T follicular helper cell (primary cell): Measurements from ENCODE around the gene CLDND2.

ENCODE experiments used
- DNase-seq: peaks from one replicate; pipeline ENCODE4 v3.0.0-alpha.2; 2020; ENCODE audit warnings: low read depth

CLDND2 gene

GRCh38 chr19:51354742-51355148, 14.1 kb downstream of the CLDND2 start:
- no peak for DNase-seq

DNA sequence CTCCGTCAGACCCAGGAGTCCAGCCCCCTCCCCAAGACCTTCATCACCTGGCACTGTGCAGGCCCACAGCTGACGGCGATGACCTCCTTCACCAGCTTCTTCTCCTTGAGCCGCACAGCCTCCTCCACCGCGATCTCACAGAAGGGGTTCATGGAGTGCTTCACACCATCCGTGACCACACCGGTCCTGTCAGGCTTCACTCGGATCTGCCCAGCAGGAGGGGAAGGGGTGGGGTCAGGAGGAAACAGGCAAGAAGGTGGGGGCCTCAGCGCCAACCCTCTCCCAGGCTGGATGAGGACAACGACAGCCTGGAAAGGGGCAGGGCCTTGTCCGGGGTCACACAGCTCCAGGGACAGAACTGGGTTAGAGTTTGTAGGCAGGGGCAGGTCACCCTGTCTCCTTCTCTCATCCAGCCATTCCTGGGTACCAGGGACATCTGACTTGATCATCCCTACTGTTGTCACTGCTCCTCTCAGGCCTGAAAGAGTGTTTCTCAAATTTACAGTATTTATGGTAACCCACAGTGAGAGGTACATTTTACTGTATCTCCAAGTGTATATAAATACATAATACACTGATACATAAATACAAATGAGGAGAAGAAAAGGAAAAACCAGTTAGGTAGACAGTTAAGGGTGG, 14.6 kb downstream of the CLDND2 start:
- no peak for DNase-seq

- no peak for DNase-seq
Observed at GRCh38 chr19:51352783-51353360, 15.9 kb downstream of the CLDND2 start.

GRCh38 chr19:51351266-51351990, 17.4 kb downstream of the CLDND2 start:
- DNase-seq: no peak

DNA sequence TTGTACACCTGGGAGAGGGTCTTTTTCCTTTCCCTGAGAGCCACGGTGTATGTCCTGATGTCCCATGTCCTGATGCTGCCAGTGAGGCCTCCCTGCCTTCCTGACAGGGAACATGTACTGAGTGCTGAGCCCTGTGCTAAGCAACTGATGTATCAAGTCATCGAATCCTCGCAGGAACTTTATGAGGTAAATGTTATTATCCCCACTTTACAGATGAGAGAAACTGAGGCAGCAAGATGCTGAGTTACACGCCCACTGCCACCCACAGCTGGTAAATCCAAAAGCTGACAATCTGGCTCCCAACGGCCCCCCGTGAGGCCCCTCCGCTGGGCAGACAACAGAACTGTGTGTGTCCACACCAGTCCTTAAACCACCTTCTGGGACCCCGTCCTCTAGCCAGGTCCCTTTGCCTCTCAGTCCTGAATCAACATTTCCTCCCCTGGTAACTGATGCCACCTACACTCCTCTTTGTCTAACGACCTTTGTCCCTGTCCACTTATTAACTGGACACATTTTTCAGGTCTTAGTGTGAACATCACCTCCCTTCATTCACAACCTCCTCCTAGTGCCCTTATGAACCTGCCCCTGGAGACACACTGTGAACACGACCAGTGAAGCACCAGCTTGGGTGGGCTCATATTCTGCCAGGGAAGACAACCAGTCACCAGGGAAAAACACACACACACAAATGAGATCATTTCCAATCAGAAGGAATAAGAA, 21.4 kb downstream of the CLDND2 start:
- no peak for DNase-seq

DNA sequence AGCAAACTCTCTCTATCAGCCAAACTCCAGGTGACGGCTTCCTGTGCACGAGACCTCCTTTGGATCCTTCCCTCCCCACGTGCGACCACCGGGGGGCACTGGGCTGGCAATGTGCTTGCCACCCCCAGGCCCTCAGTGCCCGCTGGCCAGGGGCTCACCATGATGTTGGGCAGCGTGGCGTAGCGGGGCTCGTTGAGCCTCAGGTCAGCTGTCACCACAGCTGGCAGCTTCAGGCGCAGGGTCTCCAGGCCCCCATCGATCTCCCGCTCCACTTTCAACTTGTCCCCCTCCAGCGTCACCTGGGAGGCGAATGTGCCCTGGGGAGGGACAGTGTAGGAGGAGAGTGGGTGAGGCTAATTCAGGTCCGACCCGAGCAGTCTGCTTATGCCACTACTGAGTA, 22.1 kb downstream of the CLDND2 start:
- DNase-seq: no peak

DNA sequence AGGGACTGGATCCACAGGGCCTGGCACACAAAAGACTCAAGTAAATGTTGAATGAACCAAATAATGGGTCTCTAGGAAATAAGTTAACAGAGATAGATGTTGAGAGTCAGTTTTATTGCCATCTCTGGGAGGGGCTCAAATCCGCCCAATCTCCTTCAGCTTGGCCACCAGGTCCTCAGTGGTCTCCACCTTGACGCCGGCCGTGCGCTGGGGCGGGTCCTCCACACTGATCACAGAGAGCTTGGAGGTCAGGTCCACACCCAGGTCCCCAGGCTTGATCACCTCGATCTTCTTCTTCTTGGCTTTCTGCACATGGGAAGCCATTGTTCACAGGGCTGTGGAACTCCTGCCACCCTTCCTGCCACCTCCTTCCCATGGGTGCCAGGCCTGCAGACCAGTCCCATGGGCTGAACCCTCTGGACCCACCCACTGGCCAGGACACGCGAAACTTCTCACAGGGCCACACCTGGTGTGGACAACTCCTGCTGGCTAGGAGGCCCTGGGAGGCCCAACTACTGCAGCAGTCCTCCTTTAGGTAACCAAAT, 23.7 kb downstream of the CLDND2 start:
- DNase-seq: no peak

GRCh38 chr19:51342631-51343569, 25.9 kb downstream of the CLDND2 start:
- DNase-seq: no peak

- DNase-seq: no peak
Observed at GRCh38 chr19:51341976-51342580, 26.7 kb downstream of the CLDND2 start, which contains the start of gene VSIG10L. Gene VSIG10L, minus strand, starts transcription at chr19:51342139. Its CDS starts 15 bp downstream, at chr19:51342124.

- DNase-seq: no peak
Observed at GRCh38 chr19:51341066-51341465, 27.7 kb downstream of the CLDND2 start.

DNA sequence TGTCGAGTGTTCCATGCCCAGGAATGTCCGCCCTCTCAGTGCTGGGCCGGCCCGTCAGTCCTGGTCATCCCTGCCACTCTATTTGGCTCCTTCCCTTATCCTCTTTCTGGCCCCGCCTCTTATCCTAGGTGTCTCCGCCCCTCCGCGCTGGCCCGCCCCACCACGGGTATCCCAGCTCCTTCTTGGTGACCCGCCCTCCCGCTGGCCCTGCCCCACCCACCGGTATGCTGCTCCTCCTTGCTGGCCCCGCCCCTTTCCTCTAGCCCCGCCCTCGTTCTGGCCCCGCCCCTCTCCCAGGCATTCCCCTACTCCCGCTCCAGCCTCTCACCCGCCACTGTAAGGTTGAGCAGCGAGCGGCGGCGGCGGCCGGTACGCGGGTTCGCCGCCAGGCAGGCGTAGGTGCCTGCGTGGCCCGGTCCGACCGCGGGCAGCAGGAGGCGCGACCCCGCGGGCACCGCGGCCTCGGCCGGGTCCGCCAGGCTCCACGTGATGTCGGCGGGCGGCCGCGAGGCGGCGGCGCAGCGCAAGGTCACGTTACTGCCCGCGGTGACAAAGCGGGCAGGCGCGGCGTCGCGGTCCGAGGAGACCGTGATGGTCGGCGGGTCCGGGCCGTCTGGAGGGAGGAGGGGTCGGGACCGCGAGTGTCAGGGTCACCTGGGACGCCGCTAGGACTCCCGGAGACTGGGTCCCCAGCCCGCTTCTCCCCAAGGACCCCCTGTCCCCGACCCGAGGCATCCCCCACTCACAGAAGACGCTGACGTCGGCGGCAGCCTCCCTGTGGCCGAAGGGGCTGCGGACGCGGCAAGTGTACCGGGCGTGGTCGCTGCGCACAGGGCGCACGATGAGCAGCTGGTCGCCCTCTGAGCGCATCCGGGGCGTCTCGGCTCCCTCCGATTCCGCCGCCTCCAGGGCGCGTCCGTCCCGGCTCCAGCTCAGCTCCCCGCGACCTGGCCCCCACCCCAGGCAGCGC, 28.8 kb downstream of the CLDND2 start:
- peak; percentile 80 for DNase-seq

GRCh38 chr19:51339313-51339686, 29.5 kb downstream of the CLDND2 start:
- DNase-seq: no peak

GRCh38 chr19:51338563-51339312, 30.1 kb downstream of the CLDND2 start:
- peak; percentile 74 for DNase-seq

DNA sequence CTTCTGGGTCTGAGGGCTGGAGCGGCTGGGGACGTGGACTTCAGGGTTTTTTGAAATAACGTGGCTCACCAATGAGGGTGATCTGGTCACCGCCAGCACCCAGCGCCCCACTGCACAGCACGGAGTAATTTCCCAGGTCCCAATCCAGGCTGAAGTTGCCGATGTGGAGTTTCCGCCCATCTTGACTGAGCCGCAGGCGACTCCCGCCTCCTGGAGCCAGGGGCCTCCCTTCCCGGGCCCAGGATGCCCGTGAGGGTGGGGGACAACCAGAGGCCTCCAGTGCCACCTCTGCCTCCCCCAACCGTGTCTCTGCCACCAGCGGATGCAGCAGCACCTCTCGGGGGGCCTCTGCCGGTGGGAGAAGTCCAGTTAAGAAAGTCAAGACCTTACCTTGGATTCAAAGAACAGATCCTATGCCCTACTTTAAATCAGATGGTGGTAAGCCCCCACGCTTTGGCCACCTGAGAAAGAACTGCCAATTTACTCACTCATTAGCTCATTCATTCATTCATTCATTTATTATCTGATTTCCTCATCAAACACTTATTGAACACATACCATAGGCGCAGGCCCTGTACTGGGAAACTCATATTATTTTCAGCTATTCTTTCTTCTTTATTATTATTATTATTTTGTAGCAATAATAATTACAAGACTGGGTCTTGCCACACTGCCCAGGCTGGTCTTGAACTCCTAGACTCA, 30.8 kb downstream of the CLDND2 start:
- no peak for DNase-seq

GRCh38 chr19:51337141-51337860, 31.5 kb downstream of the CLDND2 start:
- DNase-seq: no peak

GRCh38 chr19:51333836-51334460, 34.9 kb downstream of the CLDND2 start:
- DNase-seq: no peak

DNA sequence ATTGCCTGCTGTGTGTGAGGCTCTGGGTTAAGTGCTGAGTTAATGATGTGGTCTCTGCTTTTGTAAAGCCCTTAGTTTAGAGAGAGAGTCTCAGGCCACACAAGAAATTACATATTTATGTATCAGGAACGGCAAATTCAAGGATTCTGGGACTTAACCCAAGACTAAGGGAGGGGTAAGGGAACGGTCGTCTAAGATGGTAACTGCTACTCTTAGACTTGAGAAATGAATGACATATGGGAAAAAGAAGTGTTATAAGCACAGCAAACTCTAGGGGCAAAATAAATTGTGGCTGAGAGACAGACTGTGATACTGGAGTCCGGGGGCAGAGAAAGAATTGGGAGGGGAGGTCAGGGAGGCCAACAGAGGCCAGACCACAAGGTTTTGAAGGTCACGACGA, 37.1 kb downstream of the CLDND2 start:
- DNase-seq: no peak
